HUES48 (cell line): ENCODE results near the gene CCDC157.

Experiments
- H3K27ac ChIP-seq: one replicate; pipeline ENCODE4 v1.7.0; 2013; ENCODE audit warnings: low read depth, low read length, inconsistent platforms
- H3K27me3 ChIP-seq: 2 replicates; pipeline ENCODE4 v1.6.1; 2013; ENCODE audit warnings: mild to moderate bottlenecking, low read length; ENCODE audit not compliant: control insufficient read depth, insufficient read depth
- H3K36me3 ChIP-seq: 2 replicates; pipeline ENCODE4 v1.6.1; 2013; ENCODE audit warnings: low read length; ENCODE audit not compliant: control insufficient read depth, insufficient read depth
- H3K4me1 ChIP-seq: 2 replicates; pipeline ENCODE4 v1.6.1; 2013; ENCODE audit warnings: mild to moderate bottlenecking, low read length; ENCODE audit not compliant: control insufficient read depth, insufficient read depth
- H3K4me3 ChIP-seq: 2 replicates; pipeline ENCODE4 v1.5.1; 2013; ENCODE audit warnings: mild to moderate bottlenecking, low read depth, low read length
- H3K9ac ChIP-seq: 2 replicates; pipeline ENCODE4 v1.6.1; 2013; ENCODE audit warnings: mild to moderate bottlenecking, low read depth, low read length, moderate library complexity
- H3K9me3 ChIP-seq: 2 replicates; pipeline ENCODE4 v1.6.1; 2013; ENCODE audit warnings: low read length; ENCODE audit not compliant: control insufficient read depth, insufficient read depth

Gene CCDC157

DNA sequence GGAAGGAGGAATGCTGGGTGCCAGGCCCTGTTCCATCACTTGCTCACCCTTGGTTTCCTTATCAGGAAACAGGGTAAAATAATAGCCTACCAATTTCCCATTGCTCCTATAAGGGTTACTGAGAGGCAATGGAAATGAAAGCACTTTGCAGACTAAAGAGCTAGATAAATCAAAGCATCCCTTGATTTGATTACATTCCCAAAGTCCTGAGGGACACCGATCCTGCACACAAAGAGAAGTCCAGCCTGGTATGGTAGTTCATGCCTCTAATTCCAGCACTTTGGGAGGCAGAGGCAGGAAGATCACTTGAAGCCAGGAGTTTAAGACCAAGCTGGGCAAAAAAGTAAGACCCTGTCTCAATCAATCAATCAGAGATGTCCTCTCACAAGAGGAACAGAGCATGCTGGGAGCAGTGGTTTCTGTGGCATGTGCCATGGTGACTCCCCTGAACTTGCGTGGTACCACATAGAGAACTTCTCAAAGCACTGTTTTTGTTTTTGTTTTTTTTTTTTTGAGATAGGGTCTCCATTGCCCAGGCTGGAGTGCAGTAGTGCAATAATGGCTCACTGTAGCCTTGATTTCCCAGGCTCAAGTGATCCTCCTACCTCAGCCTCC is 40.7 kb upstream of the CCDC157 start:
- H3K27ac ChIP-seq, result no peak overlapping the region
- H3K9me3 ChIP-seq, result no peaks in the 10 kb centered on the region
- no peaks in the 10 kb centered on the region for H3K36me3 ChIP-seq
- H3K4me3 ChIP-seq, result no peak overlapping the region
- no peaks in the 10 kb centered on the region for H3K27me3 ChIP-seq
- peaks cover 6% of the 10 kb centered on the region for H3K4me1 ChIP-seq
- H3K9ac ChIP-seq, result no peak overlapping the region

DNA sequence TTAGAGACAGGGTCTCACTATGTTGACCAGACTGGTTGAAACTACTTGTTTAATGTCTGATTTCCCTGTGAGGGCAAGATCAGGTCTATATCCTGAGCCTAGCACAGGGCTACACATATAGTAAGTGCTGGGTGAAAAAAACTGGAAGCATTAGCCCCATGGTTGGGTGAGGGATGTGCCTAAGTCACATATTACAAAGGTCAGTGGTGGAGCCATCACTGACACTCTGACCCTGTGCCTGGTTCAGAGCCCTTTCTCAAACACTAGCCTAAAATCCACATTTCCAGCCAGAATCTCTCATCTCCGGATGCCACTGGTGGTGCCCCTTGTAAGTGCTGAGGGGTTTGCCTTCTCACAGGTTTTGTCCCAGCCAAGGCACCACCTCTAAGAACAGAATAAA is 39.0 kb upstream of the CCDC157 start:
- 0 out of 2 replicates have a peak, but pooled peaks cover 4% of the 10 kb centered on the region for H3K4me1 ChIP-seq
- H3K36me3 ChIP-seq, result no peaks in the 10 kb centered on the region
- no peaks in the 10 kb centered on the region for H3K27me3 ChIP-seq
- no peak overlapping the region for H3K4me3 ChIP-seq
- no peak overlapping the region for H3K27ac ChIP-seq
- H3K9ac ChIP-seq, result no peak overlapping the region
- no peaks in the 10 kb centered on the region for H3K9me3 ChIP-seq

GRCh38 chr22:30318799-30319419 is 37.9 kb upstream of the CCDC157 start:
- H3K9ac ChIP-seq, result no peak overlapping the region
- H3K4me3 ChIP-seq, result no peak overlapping the region
- no peaks in the 10 kb centered on the region for H3K9me3 ChIP-seq
- H3K27ac ChIP-seq, result no peak overlapping the region
- H3K4me1 ChIP-seq, result 0 out of 2 replicates have a peak, but pooled peaks cover 4% of the 10 kb centered on the region
- no peaks in the 10 kb centered on the region for H3K27me3 ChIP-seq
- H3K36me3 ChIP-seq, result no peaks in the 10 kb centered on the region

DNA sequence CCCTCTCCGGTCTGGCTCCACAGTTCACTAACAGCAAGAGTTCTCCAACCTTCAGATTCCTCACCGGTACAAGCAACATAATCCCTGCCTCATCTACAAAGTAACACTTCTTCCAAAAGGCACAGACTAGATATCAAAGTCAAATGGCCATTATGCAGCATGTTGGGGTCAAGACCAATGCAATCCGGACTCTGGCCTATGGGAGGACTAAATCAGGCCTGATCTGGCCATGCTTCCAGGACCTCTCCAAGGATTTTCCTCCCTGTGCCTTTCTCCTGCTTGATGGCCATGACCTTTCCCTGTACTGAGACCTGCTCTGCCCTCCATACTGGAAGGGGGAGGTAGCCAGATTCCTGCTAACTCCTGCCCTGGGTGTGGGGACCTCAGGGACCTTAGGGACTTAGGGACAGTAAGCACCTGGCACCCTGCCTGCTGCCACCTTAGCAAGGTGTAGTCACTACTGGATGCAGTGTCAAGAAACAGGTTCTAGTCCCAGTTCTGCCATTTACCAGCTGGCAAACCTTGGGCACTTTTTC is 36.7 kb upstream of the CCDC157 start:
- H3K4me1 ChIP-seq, result peaks cover 1% of the 10 kb centered on the region; the same call in 1 of the 2 replicates
- H3K27ac ChIP-seq, result no peak overlapping the region
- no peaks in the 10 kb centered on the region for H3K27me3 ChIP-seq
- no peak overlapping the region for H3K4me3 ChIP-seq
- no peaks in the 10 kb centered on the region for H3K36me3 ChIP-seq
- no peak overlapping the region for H3K9ac ChIP-seq
- H3K9me3 ChIP-seq, result no peaks in the 10 kb centered on the region

- Histone ChIP-seq H3K36me3 (no peaks in the 10 kb centered on the region), H3K27ac (no peak overlapping the region), H3K27me3 (no peaks in the 10 kb centered on the region), H3K9ac (no peak overlapping the region), H3K4me3 (no peak overlapping the region), H3K9me3 (no peaks in the 10 kb centered on the region), H3K4me1 (peaks cover 6% of the 10 kb centered on the region)
Observed at GRCh38 chr22:30321461-30321860, 35.3 kb upstream of the CCDC157 start.

- Histone ChIP-seq H3K4me1 (peaks cover 15% of the 10 kb centered on the region), H3K27ac (no peak overlapping the region), H3K9ac (no peak overlapping the region), H3K4me3 (no peak overlapping the region), H3K9me3 (no peaks in the 10 kb centered on the region), H3K36me3 (no peaks in the 10 kb centered on the region), H3K27me3 (no peaks in the 10 kb centered on the region)
Observed at GRCh38 chr22:30323246-30323645, 33.6 kb upstream of the CCDC157 start.

DNA sequence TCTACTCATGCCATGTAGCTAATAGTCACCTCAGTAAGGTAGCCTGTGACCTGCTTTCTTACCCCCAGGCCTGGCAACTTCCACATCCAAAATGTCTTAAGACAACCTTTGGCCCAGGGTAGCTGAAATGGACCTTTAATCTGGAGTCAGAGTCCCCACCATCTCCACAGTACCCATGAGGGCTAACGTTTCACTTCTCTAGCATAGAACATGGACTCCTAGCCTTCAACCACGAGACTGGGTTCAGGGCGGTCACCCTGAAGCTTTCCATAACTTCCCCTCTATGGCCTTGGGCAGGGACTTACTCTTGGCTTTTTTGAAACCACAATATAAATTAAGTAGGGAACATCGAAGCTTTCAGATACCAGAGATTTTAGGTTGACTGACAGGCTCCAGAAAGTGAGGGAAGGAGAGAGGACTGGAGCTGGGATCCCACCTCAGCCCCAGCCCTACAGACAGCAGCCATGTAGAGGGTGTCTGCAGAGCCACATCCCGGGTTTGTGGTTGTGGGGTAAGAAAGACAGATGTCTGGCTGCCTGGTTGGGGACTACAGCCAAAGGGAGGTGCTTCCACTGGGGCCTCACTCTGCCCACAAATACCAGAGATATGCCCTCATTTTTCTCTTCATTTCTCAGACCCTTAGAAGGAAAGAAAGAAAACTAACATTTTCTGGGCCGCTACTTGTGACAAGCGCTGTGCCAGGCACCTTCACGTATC is 32.6 kb upstream of the CCDC157 start:
- no peaks in the 10 kb centered on the region for H3K27me3 ChIP-seq
- peaks cover 15% of the 10 kb centered on the region for H3K4me1 ChIP-seq
- H3K9ac ChIP-seq, result no peak overlapping the region
- no peak overlapping the region for H3K4me3 ChIP-seq
- no peak overlapping the region for H3K27ac ChIP-seq
- H3K9me3 ChIP-seq, result no peaks in the 10 kb centered on the region
- H3K36me3 ChIP-seq, result no peaks in the 10 kb centered on the region

DNA sequence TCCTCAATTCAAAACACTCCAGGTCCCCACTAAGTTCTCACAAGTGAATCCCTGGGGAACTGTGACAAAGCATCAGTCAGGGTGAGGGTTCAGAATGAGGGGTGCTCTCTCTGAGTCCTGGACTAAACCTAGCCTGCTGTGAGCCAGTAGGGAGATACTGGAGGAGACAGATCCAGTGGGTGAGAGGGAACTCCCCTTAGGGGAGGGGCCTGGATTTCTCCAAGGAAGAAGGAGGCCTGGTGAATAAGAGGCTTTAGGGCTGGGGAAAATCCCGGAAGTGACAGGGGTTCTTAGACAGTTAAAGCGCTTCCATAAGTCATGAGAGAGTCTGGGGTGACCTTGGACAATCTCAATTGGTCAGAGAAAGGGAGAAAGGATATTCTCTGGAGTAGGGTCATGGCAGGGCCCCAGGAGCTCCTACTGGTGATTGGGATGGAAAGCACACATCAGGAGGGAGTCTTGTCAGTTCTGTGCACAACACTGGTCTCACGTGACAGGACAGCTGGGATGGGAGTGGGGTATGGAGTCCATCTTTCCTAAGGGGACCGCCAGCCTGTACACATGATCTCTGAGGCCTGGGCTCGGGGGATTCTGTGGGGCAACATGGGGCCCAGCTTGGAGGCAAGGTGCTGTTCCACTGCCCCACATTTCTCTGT is 31.6 kb upstream of the CCDC157 start:
- no peak overlapping the region for H3K27ac ChIP-seq
- no peaks in the 10 kb centered on the region for H3K27me3 ChIP-seq
- H3K9me3 ChIP-seq, result no peaks in the 10 kb centered on the region
- no peak overlapping the region for H3K4me3 ChIP-seq
- no peak overlapping the region for H3K9ac ChIP-seq
- peaks cover 15% of the 10 kb centered on the region for H3K4me1 ChIP-seq
- H3K36me3 ChIP-seq, result no peaks in the 10 kb centered on the region

- no peak overlapping the region for H3K9ac ChIP-seq
- peak overlapping the region; percentile 94 for H3K4me3 ChIP-seq
- no peak overlapping the region for H3K27ac ChIP-seq
- peaks cover 2% of the 10 kb centered on the region for H3K36me3 ChIP-seq
- no peaks in the 10 kb centered on the region for H3K27me3 ChIP-seq
- peaks cover 15% of the 10 kb centered on the region for H3K4me1 ChIP-seq
- H3K9me3 ChIP-seq, result no peaks in the 10 kb centered on the region
Observed at GRCh38 chr22:30325724-30326254, 31.0 kb upstream of the CCDC157 start.

GRCh38 chr22:30326255-30326705 is 30.5 kb upstream of the CCDC157 start:
- H3K4me1 ChIP-seq, result peaks cover 15% of the 10 kb centered on the region
- peaks cover 6% of the 10 kb centered on the region for H3K36me3 ChIP-seq
- H3K27ac ChIP-seq, result peak overlapping the region; percentile 47
- H3K9ac ChIP-seq, result no peak overlapping the region; the same call in 1 of the 2 replicates
- peak overlapping the region; percentile 94 for H3K4me3 ChIP-seq
- H3K9me3 ChIP-seq, result no peaks in the 10 kb centered on the region
- H3K27me3 ChIP-seq, result no peaks in the 10 kb centered on the region
